NCI-H2029 treated with DMSO at 0.1 percent for 48 hours (cell line): ENCODE results near the gene BRD1.
"Not testable (repeated sequence)": the region's sequence is repeated elsewhere in the genome, so short reads cannot be mapped to it uniquely, and the experiment has no call there.

Experiments
- DNase-seq: peaks from one replicate; lab custom pipeline; 2025; lab: John Stamatoyannopoulos, UW

The BRD1 gene

GRCh38 chr22:49825944-49826602 lies 1.6 kb downstream of the BRD1 start:
- DNase-seq = no peak

- no peak for DNase-seq
These were observed 2.2 kb downstream of the BRD1 start for GRCh38 chr22:49825436-49825835.

- DNase-seq = no peak
These were observed 2.7 kb downstream of the BRD1 start for GRCh38 chr22:49824936-49825335.

GRCh38 chr22:49824185-49824925 lies 3.3 kb downstream of the BRD1 start:
- DNase-seq = no peak

GRCh38 chr22:49823289-49824045 lies 4.2 kb downstream of the BRD1 start:
- no peak for DNase-seq

- not testable (repeated sequence) for DNase-seq
These were observed 5.9 kb downstream of the BRD1 start for GRCh38 chr22:49821741-49822140.

- DNase-seq = no peak
These were observed 6.7 kb downstream of the BRD1 start for GRCh38 chr22:49820984-49821383.

- DNase-seq = no peak
These were observed 10.3 kb downstream of the BRD1 start for GRCh38 chr22:49817359-49817758.

GRCh38 chr22:49815641-49816091 lies 12.0 kb downstream of the BRD1 start:
- DNase-seq = no peak

- DNase-seq = no peak
These were observed 12.8 kb downstream of the BRD1 start for GRCh38 chr22:49814856-49815255.

- DNase-seq = no peak
These were observed 13.4 kb downstream of the BRD1 start for GRCh38 chr22:49814164-49814686.

- no peak for DNase-seq
These were observed 14.8 kb downstream of the BRD1 start for GRCh38 chr22:49812838-49813237.

GRCh38 chr22:49811020-49811791 lies 16.5 kb downstream of the BRD1 start:
- DNase-seq = no peak

- no peak for DNase-seq
These were observed 17.2 kb downstream of the BRD1 start for GRCh38 chr22:49810363-49811019.

- no peak for DNase-seq
These were observed 19.6 kb downstream of the BRD1 start for GRCh38 chr22:49807780-49808708.

- DNase-seq = no peak
These were observed 20.5 kb downstream of the BRD1 start for GRCh38 chr22:49807129-49807528.

GRCh38 chr22:49803737-49804375 lies 23.8 kb downstream of the BRD1 start:
- no peak for DNase-seq

- no peak for DNase-seq
These were observed 24.5 kb downstream of the BRD1 start for GRCh38 chr22:49803134-49803533.

GRCh38 chr22:49801391-49802060 lies 26.1 kb downstream of the BRD1 start:
- no peak for DNase-seq
